HUES6 (cell line): Measurements from ENCODE around the gene RGS3.

Experiments used
- H3K27ac ChIP-seq: 2 replicates; pipeline ENCODE4 v1.7.0; 2013; ENCODE audit warnings: low read depth, mild to moderate bottlenecking, low read length, inconsistent platforms
- H3K27me3 ChIP-seq: 2 replicates; pipeline ENCODE4 v1.6.1; 2013; ENCODE audit warnings: low read length; ENCODE audit not compliant: control insufficient read depth, insufficient read depth
- H3K36me3 ChIP-seq: 2 replicates; pipeline ENCODE4 v1.6.1; 2013; ENCODE audit warnings: low read length; ENCODE audit not compliant: control insufficient read depth, insufficient read depth
- H3K4me1 ChIP-seq: 2 replicates; pipeline ENCODE4 v1.6.1; 2013; ENCODE audit warnings: low read length; ENCODE audit not compliant: control insufficient read depth, insufficient read depth
- H3K4me3 ChIP-seq: 2 replicates; pipeline ENCODE4 v1.5.1; 2013; ENCODE audit warnings: low read depth, low read length
- H3K9ac ChIP-seq: one replicate; pipeline ENCODE4 v1.6.1; 2013; ENCODE audit warnings: mild to moderate bottlenecking, low read length
- H3K9me3 ChIP-seq: 2 replicates; pipeline ENCODE4 v1.6.1; 2013; ENCODE audit warnings: low read depth, low read length; ENCODE audit not compliant: control insufficient read depth, insufficient read depth

The RGS3 gene

GRCh38 chr9:113522419-113522818 lies 58.9 kb downstream of the RGS3 start:
- Histone ChIP-seq H3K4me3 (no peak overlapping the region), H3K9ac (no peak overlapping the region), H3K27me3 (no peaks in the 10 kb centered on the region), H3K4me1 (peaks cover 7% of the 10 kb centered on the region; the same call in 1 of the 2 replicates), H3K36me3 (no peaks in the 10 kb centered on the region), H3K9me3 (no peaks in the 10 kb centered on the region), H3K27ac (no peak overlapping the region)

- Histone ChIP-seq H3K4me3 (no peak overlapping the region), H3K9ac (no peak overlapping the region), H3K9me3 (no peaks in the 10 kb centered on the region), H3K27ac (no peak overlapping the region), H3K27me3 (no peaks in the 10 kb centered on the region), H3K36me3 (no peaks in the 10 kb centered on the region), H3K4me1 (peaks cover 7% of the 10 kb centered on the region; the same call in 1 of the 2 replicates)
Measured at GRCh38 chr9:113522858-113523257, 59.3 kb downstream of the RGS3 start.

GRCh38 chr9:113523421-113524141 lies 60.1 kb downstream of the RGS3 start:
- Histone ChIP-seq H3K9me3 (no peaks in the 10 kb centered on the region), H3K27me3 (no peaks in the 10 kb centered on the region), H3K4me3 (no peak overlapping the region), H3K27ac (no peak overlapping the region), H3K9ac (no peak overlapping the region), H3K36me3 (no peaks in the 10 kb centered on the region), H3K4me1 (peaks cover 7% of the 10 kb centered on the region; the same call in 1 of the 2 replicates)

GRCh38 chr9:113524468-113524867 lies 60.9 kb downstream of the RGS3 start:
- Histone ChIP-seq H3K9ac (no peak overlapping the region), H3K36me3 (no peaks in the 10 kb centered on the region), H3K27ac (no peak overlapping the region)

GRCh38 chr9:113525205-113525604 lies 61.7 kb downstream of the RGS3 start:
- Histone ChIP-seq H3K27me3 (no peaks in the 10 kb centered on the region), H3K9ac (no peak overlapping the region), H3K36me3 (no peaks in the 10 kb centered on the region)

More at GRCh38 chr9:113524468-113524867, 60.9 kb downstream of the RGS3 start:
- no peaks in the 10 kb centered on the region for H3K27me3 ChIP-seq
- peaks cover 7% of the 10 kb centered on the region; the same call in 1 of the 2 replicates for H3K4me1 ChIP-seq
- no peak overlapping the region for H3K4me3 ChIP-seq
- H3K9me3 ChIP-seq = no peaks in the 10 kb centered on the region

GRCh38 chr9:113525831-113526230 lies 62.3 kb downstream of the RGS3 start:
- Histone ChIP-seq H3K4me1 (peaks cover 7% of the 10 kb centered on the region; the same call in 1 of the 2 replicates), H3K27ac (no peak overlapping the region), H3K27me3 (no peaks in the 10 kb centered on the region), H3K9ac (no peak overlapping the region), H3K9me3 (no peaks in the 10 kb centered on the region), H3K36me3 (no peaks in the 10 kb centered on the region), H3K4me3 (no peak overlapping the region)

More at GRCh38 chr9:113525205-113525604, 61.7 kb downstream of the RGS3 start:
- no peak overlapping the region for H3K4me3 ChIP-seq
- H3K27ac ChIP-seq = no peak overlapping the region
- H3K4me1 ChIP-seq = peaks cover 7% of the 10 kb centered on the region; the same call in 1 of the 2 replicates
- H3K9me3 ChIP-seq = no peaks in the 10 kb centered on the region

GRCh38 chr9:113526231-113526746 lies 62.8 kb downstream of the RGS3 start:
- Histone ChIP-seq H3K27me3 (no peaks in the 10 kb centered on the region), H3K4me3 (no peak overlapping the region), H3K36me3 (no peaks in the 10 kb centered on the region), H3K4me1 (peaks cover 7% of the 10 kb centered on the region; the same call in 1 of the 2 replicates), H3K9me3 (no peaks in the 10 kb centered on the region), H3K27ac (no peak overlapping the region), H3K9ac (no peak overlapping the region)

- Histone ChIP-seq H3K9me3 (no peaks in the 10 kb centered on the region), H3K36me3 (no peaks in the 10 kb centered on the region), H3K4me1 (peaks cover 7% of the 10 kb centered on the region; the same call in 1 of the 2 replicates), H3K4me3 (no peak overlapping the region), H3K27ac (no peak overlapping the region), H3K27me3 (no peaks in the 10 kb centered on the region), H3K9ac (no peak overlapping the region)
Measured at GRCh38 chr9:113526841-113527240, 63.3 kb downstream of the RGS3 start.

GRCh38 chr9:113528088-113528487 lies 64.6 kb downstream of the RGS3 start:
- Histone ChIP-seq H3K4me1 (peaks cover 7% of the 10 kb centered on the region; the same call in 1 of the 2 replicates), H3K4me3 (no peak overlapping the region), H3K27ac (no peak overlapping the region), H3K27me3 (no peaks in the 10 kb centered on the region), H3K9me3 (no peaks in the 10 kb centered on the region), H3K9ac (no peak overlapping the region), H3K36me3 (no peaks in the 10 kb centered on the region)

- Histone ChIP-seq H3K36me3 (no peaks in the 10 kb centered on the region), H3K4me1 (peaks cover 7% of the 10 kb centered on the region; the same call in 1 of the 2 replicates), H3K9ac (no peak overlapping the region), H3K27me3 (no peaks in the 10 kb centered on the region), H3K4me3 (no peak overlapping the region), H3K27ac (no peak overlapping the region), H3K9me3 (no peaks in the 10 kb centered on the region)
Measured at GRCh38 chr9:113528811-113529210, 65.3 kb downstream of the RGS3 start.

- H3K9ac ChIP-seq = no peak overlapping the region
- H3K36me3 ChIP-seq = no peaks in the 10 kb centered on the region
- H3K9me3 ChIP-seq = no peaks in the 10 kb centered on the region
- peaks cover 4% of the 10 kb centered on the region; the same call in 1 of the 2 replicates for H3K4me1 ChIP-seq
- no peaks in the 10 kb centered on the region for H3K27me3 ChIP-seq
- H3K27ac ChIP-seq = no peak overlapping the region
- no peak overlapping the region for H3K4me3 ChIP-seq
Measured at GRCh38 chr9:113529336-113530009, 65.9 kb downstream of the RGS3 start.
